Endothelial cell of umbilical vein (primary cell): ENCODE results near the gene GPR135. TPM values are rescaled to one million over a fixed set of nuclear protein-coding genes. Genes with fewer than 3 reads are reported as not detected.
"Not testable (repeated sequence)": the region's sequence is repeated elsewhere in the genome, so short reads cannot be mapped to it uniquely, and the experiment has no call there.

Experiments used
- BruUV-seq: library from RNA; stranded (reverse); fragments of 400-500 nt; replicated peaks from 2 replicates; lab custom pipeline; 2021; lab: Mats Ljungman, UMichigan
- CTCF ChIA-PET: fragments of 300-600, 350-600 bp; sonication (Branson Sonifier 250); formaldehyde crosslinking; loops from one replicate; lab custom pipeline; 2021; ENCODE audit warnings: antibody characterized with exemption, inconsistent platforms; lab: Charles Lee
- POLR2A ChIA-PET: fragments of 300-600, 350-600 bp; sonication (Branson Sonifier 250); formaldehyde crosslinking; loops from one replicate; lab custom pipeline; 2021; ENCODE audit warnings: antibody characterized with exemption, inconsistent platforms; lab: Charles Lee
- DNase-seq: peaks from one replicate; pipeline ENCODE4 v3.0.0-alpha.2; 2011; ENCODE audit warnings: low read depth, low spot score
- FAIRE-seq: peaks from 2 replicates; lab custom pipeline; 2011; peaks lifted over from hg19 to GRCh38; lab: Jason Lieb, UNC
- H2AFZ ChIP-seq: 2 replicates; pipeline ENCODE4 v1.6.0; 2012; ENCODE audit warnings: low read depth, low read length, control low read depth, inconsistent platforms
- H3K27ac ChIP-seq: 2 replicates; pipeline ENCODE4 v1.5.1; 2011; ENCODE audit warnings: low read depth, mild to moderate bottlenecking, control low read depth, low read length, moderate library complexity; ENCODE audit not compliant: insufficient read depth
- H3K27me3 ChIP-seq, 2 experiments: 2 replicates each; pipeline versions ENCODE4 v1.6.0 to v1.6.1; 2011; ENCODE audit warnings: low read length in 2 of 2, mixed read lengths in 1 of 2; ENCODE audit not compliant: control insufficient read depth in 2 of 2, insufficient read depth in 2 of 2
- H3K36me3 ChIP-seq, 2 experiments: 2 replicates in 1 of 2; 3 replicates in 1 of 2; pipeline ENCODE4 v1.5.1; 2011; ENCODE audit warnings: low read length in 2 of 2, mild to moderate bottlenecking in 1 of 2, moderate library complexity in 1 of 2; ENCODE audit not compliant: control insufficient read depth in 2 of 2, insufficient read depth in 2 of 2; ENCODE audit errors: extremely low read depth in 1 of 2
- H3K4me1 ChIP-seq: 3 replicates; pipeline ENCODE4 v1.5.1; 2011; ENCODE audit warnings: mild to moderate bottlenecking, low read length; ENCODE audit not compliant: control insufficient read depth, insufficient read depth; ENCODE audit errors: extremely low read depth
- H3K4me2 ChIP-seq: 2 replicates; pipeline ENCODE4 v1.6.1; 2011; ENCODE audit warnings: low read length, control low read depth, mixed read lengths; ENCODE audit not compliant: insufficient read depth
- H3K4me3 ChIP-seq, 3 experiments: fragments of 200-600 bp in 1 of 3; sonication (generic), shearing (Covaris generic) in 1 of 3; replicated peaks in 1 of 3; 2 replicates each; pipeline ENCODE4 v1.5.1; 2011 to 2016; ENCODE audit warnings: control low read depth in 3 of 3, low read length in 3 of 3, mild to moderate bottlenecking in 2 of 3, inconsistent platforms in 1 of 3, low read depth in 1 of 3, moderate library complexity in 1 of 3; ENCODE audit not compliant: insufficient read depth in 1 of 3
- H3K79me2 ChIP-seq: 2 replicates; pipeline ENCODE4 v1.6.0; 2012; ENCODE audit warnings: low read length, inconsistent platforms; ENCODE audit not compliant: control insufficient read depth, insufficient read depth
- H3K9ac ChIP-seq: replicated peaks from 2 replicates; pipeline ENCODE3; 2011; ENCODE audit warnings: low read length, control low read depth; ENCODE audit not compliant: insufficient read depth; ENCODE audit errors: extremely low read depth
- H3K9me1 ChIP-seq: replicated peaks from 3 replicates; pipeline ENCODE4 v1.6.0; 2011; ENCODE audit warnings: mild to moderate bottlenecking, low read length; ENCODE audit not compliant: control insufficient read depth, insufficient read depth; ENCODE audit errors: extremely low read depth
- H3K9me3 ChIP-seq: replicated peaks from 2 replicates; pipeline ENCODE4 v1.5.1; 2012; ENCODE audit warnings: low read length, inconsistent platforms; ENCODE audit not compliant: control insufficient read depth, insufficient read depth
- H4K20me1 ChIP-seq: replicated peaks from 2 replicates; pipeline ENCODE3; 2011; ENCODE audit warnings: mild to moderate bottlenecking, low read length; ENCODE audit not compliant: control insufficient read depth, insufficient read depth; ENCODE audit errors: extremely low read depth
- EZH2 ChIP-seq: IDR thresholded peaks from 2 replicates; pipeline ENCODE4 v1.6.1; 2012; ENCODE audit warnings: borderline replicate concordance, low read depth, mild to moderate bottlenecking, moderate library complexity, low read length, inconsistent platforms; ENCODE audit not compliant: severe bottlenecking
- FOS ChIP-seq: IDR thresholded peaks from 2 replicates; pipeline ENCODE4 v1.6.1; 2011; ENCODE audit warnings: mild to moderate bottlenecking, low read length, moderate library complexity, borderline replicate concordance; ENCODE audit not compliant: insufficient read depth
- GATA2 ChIP-seq: IDR thresholded peaks from 2 replicates; pipeline ENCODE4 v1.7.0; 2011; ENCODE audit warnings: low read depth, mild to moderate bottlenecking, moderate library complexity, mixed read lengths, low read length; ENCODE audit not compliant: insufficient read length, insufficient read depth
- MYC ChIP-seq: IDR thresholded peaks from one replicate; pipeline ENCODE4 v1.6.1; 2011; ENCODE audit warnings: mild to moderate bottlenecking, low read depth, low read length
- POLR2A ChIP-seq: IDR thresholded peaks from 2 replicates; pipeline ENCODE4 v1.6.1; 2012; ENCODE audit warnings: low read depth, mild to moderate bottlenecking, control low read depth, low read length
- dilution Hi-C: fragments of 300-500 bp; cut with MboI; formaldehyde crosslinking; loops from one replicate; pipeline ENCODE4 v1.15.0; 2019; ENCODE audit warnings: low sequenced_read_pairs; ENCODE audit not compliant: extremely low pct_ligation_motif_present
- intact Hi-C: fragments of 100-400 bp; cut with micrococcal nuclease; formaldehyde crosslinking; loops from one replicate; pipeline ENCODE4 v1.10.0; 2022
- polyA plus RNA-seq, 4 experiments: library from polyadenylated mRNA; depleted of rRNA in 3 of 4; stranded (reverse) in 3 of 4; unstranded in 1 of 4; fragments of >200 nt; gene quantifications; 2 replicates each; pipeline versions ENCODE4 v1.2.1 to v1.2.3, GENCODE V29; 2011 to 2012; ENCODE audit warnings: missing spikeins in 1 of 4
- total RNA-seq: library from RNA; stranded (reverse); gene quantifications from 2 replicates; pipeline ENCODE4 v1.2.3, GENCODE V29; 2021

Gene GPR135
- total and polyA plus RNA-seq, 2 donors (not counting 3 experiments of a cell fraction or from before 2014, with no cell fraction given): 0.80 to 3.4 TPM

DNA sequence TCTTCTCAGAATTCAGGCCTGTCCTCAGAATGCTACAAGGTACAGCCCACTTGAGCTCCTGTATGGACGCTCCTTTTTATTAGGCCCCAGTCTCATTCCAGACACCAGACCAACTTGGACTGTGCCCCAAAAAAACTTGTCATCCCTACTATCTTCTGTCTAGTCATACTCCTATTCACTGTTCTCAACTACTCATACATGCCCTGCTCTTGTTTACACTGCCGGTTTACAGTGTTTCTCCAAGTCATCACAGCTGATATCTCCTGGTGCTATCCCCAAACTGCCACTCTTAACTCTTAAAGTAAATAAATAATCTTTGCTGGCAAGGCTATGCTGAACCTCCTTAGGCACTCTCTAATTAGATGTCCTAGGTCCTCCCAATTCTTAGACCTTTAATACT lies 16.5 kb downstream of the GPR135 start:
- POLR2A ChIA-PET, H3K9me3 ChIP-seq, H3K4me1 ChIP-seq, FAIRE-seq, H3K9me1 ChIP-seq, dilution Hi-C loops, H3K27me3 ChIP-seq, CTCF ChIA-PET, H3K9ac ChIP-seq, H2AFZ ChIP-seq, H3K36me3 ChIP-seq, intact Hi-C loops, H3K4me2 ChIP-seq, H3K79me2 ChIP-seq, H3K27ac ChIP-seq, H4K20me1 ChIP-seq, DNase-seq, BruUV-seq, H3K4me3 ChIP-seq: not testable (repeated sequence)

DNA sequence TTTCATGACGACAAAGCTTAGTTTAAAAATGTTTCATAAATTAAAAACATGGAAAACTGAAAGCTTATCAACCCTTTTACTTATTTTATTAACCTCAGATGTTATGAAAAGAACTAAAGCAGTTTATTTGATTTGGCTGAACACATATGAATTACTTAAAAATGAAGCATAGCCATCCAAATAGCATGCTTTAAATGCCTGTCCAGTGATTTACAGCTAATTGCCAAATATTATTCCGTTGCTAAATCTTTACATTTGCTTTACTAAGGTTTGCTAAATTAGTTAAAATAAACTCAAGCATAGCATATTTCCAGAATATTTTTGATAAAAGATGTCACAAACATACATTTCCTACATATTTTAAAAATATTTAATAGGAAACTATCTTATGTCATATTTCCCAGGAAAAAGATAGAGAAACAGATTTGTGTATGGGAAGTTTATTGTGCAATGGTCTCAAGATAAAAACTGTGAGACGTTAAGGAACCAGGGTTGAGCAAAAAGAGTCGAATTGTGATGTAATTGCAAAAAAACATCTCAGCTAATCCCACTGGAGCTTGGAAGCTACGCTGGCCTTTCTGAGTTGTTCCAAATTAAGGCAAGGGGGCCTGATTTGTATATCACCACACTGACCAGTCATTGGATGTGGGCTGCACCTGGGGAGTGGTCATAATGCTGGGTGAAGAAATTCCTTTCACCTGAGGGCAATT lies 25.8 kb downstream of the GPR135 start:
- POLR2A ChIA-PET: no interaction called here
- peak overlapping the region; percentile 70 for H3K27ac ChIP-seq

More for the DNA sequence above, 25.8 kb downstream of the GPR135 start:
- intact Hi-C loops (loop anchor here (2.0 kb wide), 3 partner anchors 77 to 165 kb away; no protein-coding TSS in a partner anchor), dilution Hi-C loops (no loop called here)
- no peak overlapping the region for H3K4me3 ChIP-seq
- no peaks in the 10 kb centered on the region for H3K36me3 ChIP-seq
- no peaks in the 10 kb centered on the region for H3K27me3 ChIP-seq
- H3K9me1 ChIP-seq: no peaks in the 10 kb centered on the region
- CTCF ChIA-PET: interaction anchor here (0.8 to 1.4 kb wide), 8 partner anchors 10 to 318 kb away, joined by 3 to 10 read pairs (median 3); no protein-coding TSS in a partner anchor
- H3K9ac ChIP-seq: no peak overlapping the region
- TF ChIP-seq EZH2 (no peak), MYC (no peak), POLR2A (no peak), FOS (no peak), GATA2 (no peak)
- H3K4me1 ChIP-seq: peaks cover 29% of the 10 kb centered on the region
- H2AFZ ChIP-seq: no peak overlapping the region
- DNase-seq (no peak), FAIRE-seq (no peak)
- H3K9me3 ChIP-seq: no peaks in the 10 kb centered on the region
- H3K79me2 ChIP-seq: no peaks in the 10 kb centered on the region
- BruUV-seq: no TSS peak
- no peaks in the 10 kb centered on the region for H4K20me1 ChIP-seq
- no peak overlapping the region for H3K4me2 ChIP-seq
